Transverse colon (tissue), 4 donors: ENCODE data around the gene GABARAP. TPM values are rescaled to one million over a fixed set of nuclear protein-coding genes. Genes with fewer than 3 reads are reported as not detected.
"Not testable (repeated sequence)": the region's sequence is repeated elsewhere in the genome, so short reads cannot be mapped to it uniquely, and the experiment has no call there.

Experiments
- DNase-seq: peaks from one replicate; pipeline ENCODE4 v3.0.0-alpha.2; 2019
- H3K27ac ChIP-seq, 4 donors: fragments of 200-600 bp; sonication (generic); 2 replicates each; pipeline ENCODE4 v1.5.1; 2016 to 2018; ENCODE audit warnings: inconsistent platforms in 4 of 4
- H3K27me3 ChIP-seq: fragments of 200-600 bp; sonication (generic); 2 replicates; pipeline ENCODE4 v1.5.1; 2017; ENCODE audit warnings: inconsistent platforms
- H3K36me3 ChIP-seq, 4 donors: fragments of 200-600 bp; sonication (generic); 2 replicates each; pipeline ENCODE4 v1.5.1; 2017 to 2019; ENCODE audit warnings: inconsistent platforms in 4 of 4
- H3K4me1 ChIP-seq, 4 donors: fragments of 200-600 bp; sonication (generic); 2 replicates each; pipeline ENCODE4 v1.5.1; 2017 to 2020; ENCODE audit warnings: inconsistent platforms in 4 of 4
- H3K4me3 ChIP-seq, 4 donors: fragments of 200-600 bp; sonication (generic); 1 replicate in 1 of 4; 2 replicates in 3 of 4; pipeline versions ENCODE4 v1.5.1 to v1.6.1; 2017 to 2019; ENCODE audit warnings: inconsistent platforms in 4 of 4
- H3K9me3 ChIP-seq, 2 donors: fragments of 200-600 bp; sonication (generic); 2 replicates each; pipeline ENCODE4 v1.5.1; 2017 to 2019; ENCODE audit warnings: inconsistent platforms in 2 of 2
- CTCF ChIP-seq, 5 experiments: fragments of 200-600 bp in 3 of 5; fragments of 450-650 bp in 2 of 5; sonication (generic) in 3 of 5; IDR thresholded peaks; 1 replicate in 2 of 5; 2 replicates in 3 of 5; pipeline ENCODE4 v1.5.1; 2016 to 2017; ENCODE audit warnings: antibody characterized with exemption in 5 of 5, inconsistent platforms in 3 of 5, mild to moderate bottlenecking in 2 of 5, moderate library complexity in 1 of 5
- EP300 ChIP-seq: sonication (generic); formaldehyde crosslinking; IDR thresholded peaks from one replicate; pipeline ENCODE4 v1.6.1; 2017; ENCODE audit warnings: antibody characterized with exemption, low read depth
- POLR2A ChIP-seq: fragments of 450-650 bp; IDR thresholded peaks from one replicate; pipeline ENCODE4 v1.6.1; 2016; ENCODE audit warnings: antibody characterized with exemption, mild to moderate bottlenecking, moderate library complexity
- POLR2AphosphoS5 ChIP-seq, 3 donors: sonication (generic); formaldehyde crosslinking; IDR thresholded peaks; one replicate each; pipeline ENCODE4 v1.6.1; 2016; ENCODE audit warnings: antibody characterized with exemption in 3 of 3
- WGBS, 2 donors: methylation state at CpG; one replicate each; pipeline ENCODE4 v1.1.5; 2018; ENCODE audit warnings: low coverage in 1 of 2; 5-methylcytosine and 5-hydroxymethylcytosine counted together
- in situ Hi-C, 4 donors: fragments of 200-750 bp; cut with MboI; loops; one replicate each; pipeline versions ENCODE4 v1.15.0 to v1.15.1; 2017; ENCODE audit warnings: low sequenced_read_pairs in 3 of 4, low pct_ligation_motif_present in 1 of 4, low pct_unique_long_range_greater_than_20kb in 1 of 4
- intact Hi-C: fragments of 100-400 bp; cut with DNase I; formaldehyde crosslinking; loops from one replicate; pipeline ENCODE4 v1.15.1; 2023; ENCODE audit warnings: low total_unique reads
- total RNA-seq, 4 donors: library from RNA; depleted of rRNA; stranded (reverse); fragments of >200 nt; gene quantifications; one replicate each; pipeline ENCODE4 v1.1.0, GENCODE V29; 2016

Gene GABARAP
- total RNA-seq, 4 donors from 2014 or later = 209 to 479 (median 394) TPM

- intact Hi-C loops = no loop called here
- TF ChIP-seq POLR2A (no peak), EP300 (no peak), CTCF (IDR thresholded peaks at IDR 0.05) (no peak), POLR2AphosphoS5 (IDR thresholded peaks at IDR 0.05) (no peak)
- no peak overlapping the region for H3K4me3 ChIP-seq
- 82 to 92% methylated on average over 2 to 5 of the region's 5 CpGs for WGBS, 2 donors
- in situ Hi-C loops = loop anchor here in 1 of 4 donors (25.0 kb wide), 1 partner anchor 891 kb away; no protein-coding TSS in a partner anchor
- H3K4me1 ChIP-seq = peaks cover 14 to 35% (median 31%) of the 10 kb centered on the region in 4 donors
- no peaks in the 10 kb centered on the region for H3K9me3 ChIP-seq
- H3K27me3 ChIP-seq = no peaks in the 10 kb centered on the region
- no peak overlapping the region for H3K27ac ChIP-seq
- peaks cover 0 to 27% (median 13%) of the 10 kb centered on the region in 4 donors for H3K36me3 ChIP-seq
- no peak for DNase-seq
Observed at GRCh38 chr17:7246779-7247178, 4.5 kb upstream of the GABARAP start.

GRCh38 chr17:7243838-7244237 is 1.6 kb upstream of the GABARAP start:
- Histone ChIP-seq H3K27ac (peak overlapping the region; percentile 91 to 99 (median 98)), H3K4me1 (peaks cover 18 to 34% (median 29%) of the 10 kb centered on the region in 4 donors), H3K4me3 (peak overlapping the region in 1 of 4 donors; percentile 95), H3K36me3 (peaks cover 0 to 35% (median 17%) of the 10 kb centered on the region in 4 donors)
- not testable (repeated sequence) for DNase-seq, H3K9me3 ChIP-seq, H3K27me3 ChIP-seq
- WGBS, 2 donors = 80% methylated on average over 10 of the region's 10 CpGs; no CpG with 5 or more reads in 1 of the 2 donors
- intact Hi-C loops = loop anchor here (5.0 kb wide), 1 partner anchor 598 kb away; no protein-coding TSS in a partner anchor
- in situ Hi-C loops = loop anchor here in 1 of 4 donors (25.0 kb wide), 1 partner anchor 893 kb away; no protein-coding TSS in a partner anchor

GRCh38 chr17:7243453-7243729 is 1.1 kb upstream of the GABARAP start:
- DNase-seq = no peak
- intact Hi-C loops (loop anchor here (5.0 kb wide), 1 partner anchor 599 kb away; no protein-coding TSS in a partner anchor), in situ Hi-C loops (loop anchor here in 1 of 4 donors (25.0 kb wide), 1 partner anchor 894 kb away; no protein-coding TSS in a partner anchor)
- Histone ChIP-seq H3K4me3 (peak overlapping the region; percentile 38 to 95 (median 72)), H3K4me1 (peaks cover 18 to 30% (median 26%) of the 10 kb centered on the region in 4 donors), H3K27me3 (no peaks in the 10 kb centered on the region), H3K9me3 (no peaks in the 10 kb centered on the region), H3K36me3 (peaks cover 0 to 35% (median 17%) of the 10 kb centered on the region in 4 donors), H3K27ac (peak overlapping the region; percentile 91 to 99 (median 98))
- no peak for TF ChIP-seq EP300
- TF ChIP-seq POLR2AphosphoS5 (IDR thresholded peaks at IDR 0.05) = no peak
- peak in 1 of 5 experiments; percentile 23 for TF ChIP-seq CTCF (IDR thresholded peaks at IDR 0.05)
- TF ChIP-seq POLR2A = no peak
- 17 to 32% methylated on average over 2 of the region's 2 CpGs for WGBS, 2 donors

GRCh38 chr17:7242717-7243452 is 636 bp upstream of the GABARAP start:
- peak; percentile 90 to 95 (median 91) for TF ChIP-seq POLR2AphosphoS5 (IDR thresholded peaks at IDR 0.05)
- peak; percentile 60 for TF ChIP-seq EP300
- TF ChIP-seq POLR2A = peak; percentile 79
- TF ChIP-seq CTCF (IDR thresholded peaks at IDR 0.05) = peak in 2 of 5 experiments; percentile 4 to 39
- Histone ChIP-seq H3K9me3 (no peaks in the 10 kb centered on the region), H3K27ac (peak overlapping the region; percentile 91 to 99 (median 98)), H3K36me3 (peaks cover 0 to 35% (median 17%) of the 10 kb centered on the region in 4 donors), H3K27me3 (no peaks in the 10 kb centered on the region), H3K4me1 (peaks cover 18 to 29% (median 26%) of the 10 kb centered on the region in 4 donors), H3K4me3 (peak overlapping the region; percentile 38 to 95 (median 72))
- intact Hi-C loops = loop anchor here (5.0 kb wide), 1 partner anchor 599 kb away; no protein-coding TSS in a partner anchor
- DNase-seq = peak; percentile 97
- in situ Hi-C loops = loop anchor here in 1 of 4 donors (25.0 kb wide), 1 partner anchor 894 kb away; no protein-coding TSS in a partner anchor
- 0 to 1% methylated on average over 7 to 47 of the region's 49 CpGs for WGBS, 2 donors
